ENCODE results near the gene SMOC2. TPM values are rescaled to one million over a fixed set of nuclear protein-coding genes. Genes with fewer than 3 reads are reported as not detected.

The SMOC2 gene, protein sequence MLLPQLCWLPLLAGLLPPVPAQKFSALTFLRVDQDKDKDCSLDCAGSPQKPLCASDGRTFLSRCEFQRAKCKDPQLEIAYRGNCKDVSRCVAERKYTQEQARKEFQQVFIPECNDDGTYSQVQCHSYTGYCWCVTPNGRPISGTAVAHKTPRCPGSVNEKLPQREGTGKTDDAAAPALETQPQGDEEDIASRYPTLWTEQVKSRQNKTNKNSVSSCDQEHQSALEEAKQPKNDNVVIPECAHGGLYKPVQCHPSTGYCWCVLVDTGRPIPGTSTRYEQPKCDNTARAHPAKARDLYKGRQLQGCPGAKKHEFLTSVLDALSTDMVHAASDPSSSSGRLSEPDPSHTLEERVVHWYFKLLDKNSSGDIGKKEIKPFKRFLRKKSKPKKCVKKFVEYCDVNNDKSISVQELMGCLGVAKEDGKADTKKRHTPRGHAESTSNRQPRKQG
- 10 to 100 TPM in 2 of 4 donors, 1 to 10 TPM in 2; 5.8 to 14.5 (median 9.0) TPM for total RNA-seq

DNA sequence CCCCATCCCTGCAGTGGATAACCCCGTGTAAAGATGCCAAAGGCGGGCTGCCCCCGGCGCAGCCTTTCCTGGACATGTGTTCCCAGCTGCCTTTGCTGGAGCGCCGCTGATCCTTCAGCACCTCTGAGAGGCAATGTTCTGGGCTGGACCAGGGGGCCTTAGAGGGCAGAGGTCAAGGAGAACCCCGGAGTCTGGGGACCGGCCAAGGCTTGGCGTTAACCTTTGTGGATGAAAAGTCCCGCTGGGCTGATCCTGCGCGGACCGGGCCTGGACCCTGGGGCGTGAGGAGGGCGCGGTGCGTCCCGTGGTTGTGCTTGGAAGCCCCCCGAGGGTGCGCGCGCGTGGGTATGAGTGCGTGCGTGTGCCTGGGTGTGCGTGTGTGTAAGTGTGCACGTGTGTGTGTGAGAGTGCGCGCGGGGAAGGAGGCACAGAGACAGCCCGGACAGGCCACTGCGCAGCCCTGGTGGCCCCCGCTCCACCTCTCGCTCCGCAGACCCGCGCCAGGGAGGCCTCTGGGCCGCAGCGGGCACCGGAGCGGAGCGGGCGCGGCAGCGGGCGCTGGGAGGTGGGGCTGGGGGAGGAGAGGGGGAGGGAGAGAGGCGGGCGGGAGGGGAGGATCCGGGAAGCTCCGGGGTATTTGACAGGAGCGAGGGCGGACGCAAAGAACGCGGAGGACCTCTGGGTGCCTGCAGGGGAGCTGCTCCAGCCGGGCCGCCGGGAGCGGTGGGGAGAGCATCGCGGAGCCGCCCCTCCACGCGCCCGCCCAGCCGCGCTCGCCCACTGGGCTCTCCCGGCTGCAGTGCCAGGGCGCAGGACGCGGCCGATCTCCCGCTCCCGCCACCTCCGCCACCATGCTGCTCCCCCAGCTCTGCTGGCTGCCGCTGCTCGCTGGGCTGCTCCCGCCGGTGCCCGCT lies at the start of gene SMOC2:
Gene SMOC2, plus strand, starts transcription at position 665 of the 914 bp plus-strand sequence. Its CDS starts 187 bp downstream, at position 852.
- Histone ChIP-seq H3K9me3 (no peaks in the 10 kb centered on the region), H3K27me3 (peaks cover 54% of the 10 kb centered on the region), H3K4me3 (peak within 1 kb of the TSS; percentile 46 to 59 (median 56)), H3K27ac (peak within 1 kb of the TSS; percentile 23 to 69 (median 58)), H3K36me3 (no peaks in the 10 kb centered on the region), H3K4me1 (peaks cover 0 to 24% (median 21%) of the 10 kb centered on the region in 4 donors)
- 6% methylated on average over 41 of the region's 81 CpGs; no CpG with 5 or more reads in 1 of the 2 donors for WGBS, 2 donors (ENCODE audit: low coverage in 1 of 2)
- intact Hi-C loops (cut with DNase I; ENCODE audit: low total_unique reads), result no loop called here
- DNase-seq, result peak; percentile 52
- TF ChIP-seq EP300 (IDR thresholded peaks at IDR 0.05; ENCODE audit: low read depth), result no peak
- no peak for TF ChIP-seq POLR2A (IDR thresholded peaks at IDR 0.05)
- TF ChIP-seq POLR2AphosphoS5 (IDR thresholded peaks at IDR 0.05), result no peak
- TF ChIP-seq, protein P1, sequence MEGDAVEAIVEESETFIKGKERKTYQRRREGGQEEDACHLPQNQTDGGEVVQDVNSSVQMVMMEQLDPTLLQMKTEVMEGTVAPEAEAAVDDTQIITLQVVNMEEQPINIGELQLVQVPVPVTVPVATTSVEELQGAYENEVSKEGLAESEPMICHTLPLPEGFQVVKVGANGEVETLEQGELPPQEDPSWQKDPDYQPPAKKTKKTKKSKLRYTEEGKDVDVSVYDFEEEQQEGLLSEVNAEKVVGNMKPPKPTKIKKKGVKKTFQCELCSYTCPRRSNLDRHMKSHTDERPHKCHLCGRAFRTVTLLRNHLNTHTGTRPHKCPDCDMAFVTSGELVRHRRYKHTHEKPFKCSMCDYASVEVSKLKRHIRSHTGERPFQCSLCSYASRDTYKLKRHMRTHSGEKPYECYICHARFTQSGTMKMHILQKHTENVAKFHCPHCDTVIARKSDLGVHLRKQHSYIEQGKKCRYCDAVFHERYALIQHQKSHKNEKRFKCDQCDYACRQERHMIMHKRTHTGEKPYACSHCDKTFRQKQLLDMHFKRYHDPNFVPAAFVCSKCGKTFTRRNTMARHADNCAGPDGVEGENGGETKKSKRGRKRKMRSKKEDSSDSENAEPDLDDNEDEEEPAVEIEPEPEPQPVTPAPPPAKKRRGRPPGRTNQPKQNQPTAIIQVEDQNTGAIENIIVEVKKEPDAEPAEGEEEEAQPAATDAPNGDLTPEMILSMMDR (IDR thresholded peaks at IDR 0.05), result no peak
- in situ Hi-C loops (cut with MboI; ENCODE audit: low pct_ligation_motif_present in 1 of 4, low pct_unique_long_range_greater_than_20kb in 1 of 4, low sequenced_read_pairs in 3 of 4), result no loop called here

GRCh38 chr6:168393126-168393870 lies 47.7 kb upstream of the SMOC2 start:
- no peaks in the 10 kb centered on the region for H3K27me3 ChIP-seq
- no peak overlapping the region for H3K27ac ChIP-seq
- H3K4me1 ChIP-seq, result no peaks in the 10 kb centered on the region
- intact Hi-C loops (cut with DNase I; ENCODE audit: low total_unique reads) (no loop called here), in situ Hi-C loops (cut with MboI; ENCODE audit: low pct_ligation_motif_present in 1 of 4, low pct_unique_long_range_greater_than_20kb in 1 of 4, low sequenced_read_pairs in 3 of 4) (no loop called here)
- WGBS, 2 donors (ENCODE audit: low coverage in 1 of 2), result 88% methylated on average over 23 of the region's 23 CpGs; no CpG with 5 or more reads in 1 of the 2 donors
- H3K4me3 ChIP-seq, result no peak overlapping the region
- no peaks in the 10 kb centered on the region for H3K9me3 ChIP-seq
- TF ChIP-seq, protein P1 (IDR thresholded peaks at IDR 0.05), result no peak
- TF ChIP-seq EP300 (IDR thresholded peaks at IDR 0.05; ENCODE audit: low read depth) (no peak), POLR2A (IDR thresholded peaks at IDR 0.05) (no peak), POLR2AphosphoS5 (IDR thresholded peaks at IDR 0.05) (no peak)
- no peaks in the 10 kb centered on the region for H3K36me3 ChIP-seq
- DNase-seq, result no peak

GRCh38 chr6:168394606-168395005 lies 46.4 kb upstream of the SMOC2 start:
- Histone ChIP-seq H3K9me3 (no peaks in the 10 kb centered on the region), H3K4me1 (no peaks in the 10 kb centered on the region), H3K4me3 (no peak overlapping the region), H3K36me3 (no peaks in the 10 kb centered on the region), H3K27ac (no peak overlapping the region), H3K27me3 (no peaks in the 10 kb centered on the region)
- TF ChIP-seq, protein P1 (IDR thresholded peaks at IDR 0.05), result no peak
- no peak for TF ChIP-seq EP300 (IDR thresholded peaks at IDR 0.05; ENCODE audit: low read depth)
- TF ChIP-seq POLR2AphosphoS5 (IDR thresholded peaks at IDR 0.05), result no peak
- no peak for TF ChIP-seq POLR2A (IDR thresholded peaks at IDR 0.05)
- intact Hi-C loops (cut with DNase I; ENCODE audit: low total_unique reads) (no loop called here), in situ Hi-C loops (cut with MboI; ENCODE audit: low pct_ligation_motif_present in 1 of 4, low pct_unique_long_range_greater_than_20kb in 1 of 4, low sequenced_read_pairs in 3 of 4) (no loop called here)
- 74 to 92% methylated on average over 4 to 12 of the region's 12 CpGs for WGBS, 2 donors (ENCODE audit: low coverage in 1 of 2)
- no peak for DNase-seq
